Sigmoid colon (tissue), 7 donors: ENCODE results near the gene SRGAP2B. TPM values are rescaled to one million over a fixed set of nuclear protein-coding genes. Genes with fewer than 3 reads are reported as not detected.
"Not testable (repeated sequence)": the region's sequence is repeated elsewhere in the genome, so short reads cannot be mapped to it uniquely, and the experiment has no call there.

Experiments used
- DNase-seq: peaks from one replicate; pipeline ENCODE4 v3.0.0-alpha.2; 2019
- H3K27ac ChIP-seq, 4 donors: fragments of 200-600 bp; sonication (generic); one replicate each; pipeline ENCODE4 v1.5.1; 2016 to 2019; ENCODE audit warnings: mild to moderate bottlenecking in 1 of 4
- H3K27me3 ChIP-seq, 3 donors: fragments of 200-600 bp; sonication (generic); one replicate each; pipeline ENCODE4 v1.5.1; 2019; ENCODE audit warnings: mild to moderate bottlenecking in 1 of 3
- H3K36me3 ChIP-seq, 4 donors: fragments of 200-600 bp; sonication (generic); one replicate each; pipeline ENCODE4 v1.5.1; 2016 to 2019
- H3K4me1 ChIP-seq, 4 donors: fragments of 200-600 bp; sonication (generic); one replicate each; pipeline ENCODE4 v1.5.1; 2017 to 2019
- H3K4me3 ChIP-seq, 4 donors: fragments of 200-600 bp; sonication (generic); one replicate each; pipeline ENCODE4 v1.5.1; 2017 to 2019; ENCODE audit warnings: mild to moderate bottlenecking in 2 of 4, moderate library complexity in 1 of 4
- H3K9me3 ChIP-seq, 4 donors: fragments of 200-600 bp in 3 of 4; sonication (generic) in 3 of 4; one replicate each; pipeline versions ENCODE4 v1.5.1 to v1.6.1; 2013 to 2019
- WGBS, 2 donors: extraction: QIAGEN DNeasy Blood & Tissue Kit; methylation state at CpG; one replicate each; pipeline ENCODE4 v1.1.7; 2013; 5-methylcytosine and 5-hydroxymethylcytosine counted together
- intact Hi-C: fragments of 100-400 bp; cut with DNase I; formaldehyde crosslinking; loops from one replicate; pipeline ENCODE4 v1.15.1; 2023
- polyA plus RNA-seq, 3 donors: library from polyadenylated mRNA; stranded (reverse); fragments of 200-250 nt; gene quantifications; one replicate each; pipeline ENCODE4 v1.2.3, GENCODE V29; 2013
- total RNA-seq, 4 donors: library from RNA; depleted of rRNA; stranded (reverse); fragments of >200 nt; gene quantifications; one replicate each; pipeline ENCODE4 v1.1.0, GENCODE V29; 2016
- donor health status: healthy with polysubstance abuse.
- donor health status: Bipolar disorder and iron deficiency.
- donor health status: healthy.

Gene SRGAP2B
- total and polyA plus RNA-seq, 7 donors, result 1.2 to 13.8 (median 11.8) TPM

DNA sequence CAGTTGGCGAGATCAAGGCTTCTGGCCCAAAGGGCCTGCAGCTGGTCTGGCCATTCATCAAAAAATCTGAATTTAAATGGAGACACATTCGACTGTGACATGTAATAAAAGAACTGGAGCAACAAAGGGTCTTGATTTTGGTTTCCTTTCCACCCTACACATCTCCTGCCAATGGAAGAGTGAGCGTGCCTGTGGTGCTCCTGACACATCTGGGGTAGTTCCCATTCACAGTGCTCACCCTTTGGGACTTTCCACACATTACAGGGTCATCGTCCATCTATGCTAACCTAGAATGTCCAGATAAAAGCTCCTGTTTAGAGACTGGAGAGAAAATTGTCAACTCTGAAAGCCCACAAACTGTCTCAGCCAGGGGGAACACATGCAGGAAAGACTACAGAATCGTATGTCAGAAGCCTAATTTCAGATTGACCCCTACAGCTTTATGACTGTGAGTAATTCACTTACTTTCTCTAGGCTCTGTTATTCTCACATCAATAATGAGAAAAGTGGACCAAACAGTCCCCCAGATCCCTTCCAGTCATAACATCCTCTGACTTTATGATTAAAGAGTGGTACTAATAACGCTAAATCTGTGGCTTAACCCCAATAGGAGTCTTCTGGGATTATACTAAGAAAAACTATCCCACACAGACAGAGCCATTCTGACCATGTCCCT, 46.8 kb downstream of the SRGAP2B start:
- H3K36me3 ChIP-seq, intact Hi-C loops, H3K27me3 ChIP-seq, H3K4me1 ChIP-seq, H3K4me3 ChIP-seq, H3K27ac ChIP-seq, DNase-seq, H3K9me3 ChIP-seq: not testable (repeated sequence)
- no CpG with 5 or more reads among the region's 6 CpGs for whole genome bisulfite sequencing, 2 donors

DNA sequence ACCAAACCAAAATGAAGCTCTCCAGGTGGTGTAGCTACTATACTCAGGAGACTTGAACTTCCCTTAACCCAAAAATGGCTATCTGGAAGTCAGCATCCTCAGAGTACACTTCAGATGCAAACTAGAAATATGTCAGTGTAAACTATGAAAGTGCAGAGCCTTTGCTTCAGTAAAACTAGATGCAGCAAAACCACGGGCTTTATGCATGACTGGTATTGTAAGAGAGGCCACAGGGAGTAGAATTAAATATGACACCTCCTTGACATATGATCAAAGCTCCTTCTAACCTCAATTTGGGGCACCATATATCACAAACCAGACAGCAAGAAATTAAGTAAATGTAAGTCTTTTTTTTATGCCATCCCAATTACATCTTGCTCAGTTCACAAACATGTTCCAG, 47.6 kb downstream of the SRGAP2B start:
- H3K36me3 ChIP-seq, intact Hi-C loops, H3K27ac ChIP-seq, H3K27me3 ChIP-seq, DNase-seq, H3K4me3 ChIP-seq, H3K4me1 ChIP-seq, H3K9me3 ChIP-seq: not testable (repeated sequence)
- no CpG with 5 or more reads among the region's 1 CpG for WGBS, 2 donors

DNA sequence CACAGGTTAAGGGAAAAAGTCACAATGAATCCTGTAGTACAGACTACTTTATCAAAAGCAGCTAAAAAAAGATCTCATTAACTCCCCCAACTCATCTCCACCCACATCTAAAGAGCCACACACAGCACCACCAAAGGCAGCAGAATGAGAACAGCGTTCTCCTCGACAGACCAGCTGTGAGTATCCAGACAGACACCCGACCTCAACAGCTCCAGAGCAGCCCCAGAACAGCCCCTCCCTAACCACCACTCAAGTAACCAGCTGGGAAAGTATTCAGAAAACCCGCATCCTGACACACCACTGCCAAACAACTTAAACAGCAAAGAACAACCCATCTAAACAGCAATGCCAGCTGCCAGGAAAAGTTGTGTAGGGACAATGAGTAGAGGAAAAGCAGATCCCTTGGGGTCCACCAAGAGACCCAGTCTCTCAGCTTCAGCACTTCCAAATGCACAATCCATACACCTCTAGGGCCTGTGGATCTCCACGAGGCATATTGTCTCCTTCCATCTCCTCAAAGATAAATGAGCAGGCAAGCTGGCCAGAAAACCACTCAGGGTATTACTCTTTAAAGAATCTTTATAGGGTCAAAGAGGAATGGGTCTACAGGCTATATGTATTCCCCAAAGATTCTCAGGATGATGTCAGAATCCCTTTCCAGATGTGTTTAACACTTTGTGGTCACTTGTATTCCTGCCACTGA, 49.4 kb downstream of the SRGAP2B start:
- H3K4me1 ChIP-seq, intact Hi-C loops, DNase-seq, H3K9me3 ChIP-seq, H3K4me3 ChIP-seq, H3K36me3 ChIP-seq, H3K27ac ChIP-seq, H3K27me3 ChIP-seq: not testable (repeated sequence)
- WGBS, 2 donors, result no CpG with 5 or more reads among the region's 5 CpGs

DNA sequence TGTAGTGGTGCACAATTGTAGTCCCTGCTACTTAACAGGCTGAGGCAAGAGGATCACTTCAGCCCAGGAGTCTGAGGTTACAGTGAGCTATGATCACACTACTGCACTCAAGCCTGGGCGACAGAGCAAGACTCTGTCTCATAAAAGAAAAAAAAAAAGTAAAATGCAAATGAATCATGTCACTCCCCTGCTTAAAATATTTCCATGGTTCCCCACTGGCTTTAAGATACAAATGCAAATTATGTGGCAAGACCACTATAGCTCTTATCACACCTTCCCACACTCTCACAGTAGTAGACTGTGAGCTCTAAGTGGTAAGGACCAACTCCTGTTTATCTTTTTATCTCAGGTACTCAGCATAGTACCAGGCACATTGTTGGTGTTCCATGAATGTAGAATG, 53.6 kb downstream of the SRGAP2B start:
- intact Hi-C loops, H3K9me3 ChIP-seq, H3K4me3 ChIP-seq, DNase-seq, H3K36me3 ChIP-seq, H3K4me1 ChIP-seq, H3K27ac ChIP-seq, H3K27me3 ChIP-seq: not testable (repeated sequence)
- no CpG with 5 or more reads among the region's 1 CpG for WGBS, 2 donors

DNA sequence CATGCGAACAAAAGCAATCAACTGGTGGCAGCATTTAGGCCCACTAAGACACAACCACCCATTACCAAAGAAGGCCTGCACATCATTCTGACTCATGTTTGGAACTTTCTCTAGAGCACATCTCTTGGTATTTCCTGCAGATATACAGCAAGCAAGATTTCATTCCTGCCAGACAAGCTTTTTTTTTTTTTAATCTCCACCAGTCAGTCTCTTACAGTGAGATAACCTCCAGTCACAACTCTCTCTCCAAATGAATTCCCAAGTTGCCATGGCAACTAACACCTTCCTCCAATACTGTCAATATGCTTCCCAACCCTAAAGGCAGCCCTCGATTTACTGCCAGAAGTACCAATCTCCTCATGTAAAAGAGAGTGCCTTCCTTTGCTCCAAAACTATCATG, 59.1 kb downstream of the SRGAP2B start:
- H3K27ac ChIP-seq, H3K36me3 ChIP-seq, H3K9me3 ChIP-seq, DNase-seq, intact Hi-C loops, H3K4me1 ChIP-seq, H3K27me3 ChIP-seq, H3K4me3 ChIP-seq: not testable (repeated sequence)
- 53 to 84% methylated on average over 1 of the region's 2 CpGs for WGBS, 2 donors

DNA sequence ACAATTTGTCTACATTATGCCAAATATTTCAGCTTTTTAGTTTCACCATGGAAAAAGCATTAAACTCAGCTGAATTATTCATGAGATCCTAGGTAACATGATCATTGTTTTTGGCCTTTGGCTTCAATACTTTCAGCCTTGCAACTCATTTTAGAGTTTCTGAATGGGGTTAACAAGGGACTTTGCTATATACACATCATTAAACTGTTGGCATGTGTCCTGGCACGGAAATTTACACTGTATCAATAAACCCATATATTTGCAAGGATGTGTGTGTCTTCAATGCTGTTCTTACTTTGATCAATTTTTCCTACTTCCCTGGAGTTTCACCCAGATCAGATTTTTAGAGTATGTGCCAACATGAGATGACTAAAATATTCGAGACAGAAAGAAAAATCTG, 61.6 kb downstream of the SRGAP2B start:
- H3K27me3 ChIP-seq, intact Hi-C loops, H3K4me3 ChIP-seq, H3K4me1 ChIP-seq, DNase-seq, H3K27ac ChIP-seq, H3K36me3 ChIP-seq, H3K9me3 ChIP-seq: not testable (repeated sequence)
- WGBS, 2 donors, result no CpG with 5 or more reads among the region's 2 CpGs

DNA sequence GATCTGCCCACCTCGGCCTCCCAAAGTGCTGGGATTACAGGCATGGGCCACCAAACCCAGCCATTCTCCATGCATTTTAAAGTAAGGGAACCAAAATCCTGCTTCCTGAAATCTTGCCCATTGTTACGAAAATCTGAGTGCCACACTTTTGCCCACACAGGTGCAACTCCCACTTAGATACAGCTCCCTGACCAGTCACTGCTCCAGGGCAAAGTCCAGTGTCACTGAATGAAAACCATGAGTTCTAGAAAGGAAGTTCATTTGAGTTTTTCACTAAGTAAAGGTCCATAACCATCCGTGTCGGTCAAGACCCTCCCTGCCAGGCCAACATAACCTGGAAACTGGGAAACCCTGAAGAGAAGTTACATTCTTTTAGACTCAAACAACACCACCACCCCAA, 67.9 kb downstream of the SRGAP2B start:
- H3K27ac ChIP-seq, DNase-seq, H3K4me3 ChIP-seq, H3K4me1 ChIP-seq, H3K36me3 ChIP-seq, intact Hi-C loops, H3K27me3 ChIP-seq, H3K9me3 ChIP-seq: not testable (repeated sequence)
- WGBS, 2 donors, result no CpG with 5 or more reads among the region's 4 CpGs

DNA sequence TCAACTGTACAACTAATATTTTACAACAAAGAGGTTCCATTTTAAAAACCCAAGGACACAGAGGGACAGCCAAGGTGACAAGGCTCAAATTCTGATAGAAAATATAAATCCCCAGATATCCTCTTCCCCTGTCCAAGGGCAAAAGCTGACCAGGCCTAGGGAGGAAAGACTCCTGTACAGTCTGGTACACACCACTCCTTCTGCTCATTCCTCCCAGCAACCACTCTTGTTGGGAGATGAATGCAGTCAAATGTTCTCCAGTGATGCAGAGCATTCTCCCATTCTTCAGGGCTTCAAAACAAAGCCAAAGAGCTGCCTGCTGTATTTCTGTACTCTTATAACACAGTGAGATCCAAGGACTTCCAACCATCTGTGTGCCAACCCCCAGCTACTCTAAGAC, 69.8 kb downstream of the SRGAP2B start:
- DNase-seq, H3K4me3 ChIP-seq, H3K36me3 ChIP-seq, H3K9me3 ChIP-seq, H3K27me3 ChIP-seq, H3K4me1 ChIP-seq, intact Hi-C loops, H3K27ac ChIP-seq: not testable (repeated sequence)

DNA sequence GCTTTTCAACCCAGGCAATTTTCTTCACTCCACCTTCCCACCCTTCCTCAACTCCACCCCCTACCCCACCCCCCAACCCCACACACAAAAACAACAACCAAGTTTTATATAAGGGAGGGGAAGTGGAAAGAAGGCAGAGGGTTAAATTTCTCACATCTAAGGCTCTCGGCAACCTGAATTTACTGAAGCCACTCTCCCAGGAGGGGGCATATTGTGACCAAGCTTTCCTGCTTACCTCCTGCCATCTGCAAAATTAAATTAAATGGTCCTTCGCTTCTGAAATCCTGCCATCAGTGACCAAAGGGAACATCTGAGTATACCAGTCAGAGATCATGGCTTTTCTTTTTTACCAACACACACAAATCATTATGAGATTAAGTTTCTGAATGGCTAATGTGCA, 72.9 kb downstream of the SRGAP2B start:
- intact Hi-C loops, H3K27me3 ChIP-seq, H3K4me3 ChIP-seq, H3K4me1 ChIP-seq, H3K9me3 ChIP-seq, H3K36me3 ChIP-seq, DNase-seq, H3K27ac ChIP-seq: not testable (repeated sequence)
- 92 to 100% methylated on average over 1 of the region's 2 CpGs for WGBS, 2 donors

DNA sequence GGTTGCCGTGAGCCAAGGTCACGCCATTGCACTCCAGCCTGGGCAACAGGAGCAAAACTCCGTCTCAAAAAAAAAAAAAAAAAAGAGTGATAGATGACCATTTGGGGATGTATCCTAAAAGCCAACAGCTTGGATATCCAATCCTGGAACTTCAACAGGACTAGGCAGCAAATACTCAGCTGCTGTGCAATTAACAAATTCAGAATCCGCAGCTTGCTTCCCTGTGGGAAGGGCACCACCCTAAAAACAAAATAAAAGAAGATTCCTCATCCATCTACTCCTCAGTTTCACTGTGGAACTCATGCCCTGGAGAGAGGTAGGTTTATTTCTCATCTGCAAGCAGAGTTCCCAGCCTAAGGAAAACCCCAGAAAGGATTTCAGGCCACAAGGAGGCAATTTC, 73.4 kb downstream of the SRGAP2B start:
- intact Hi-C loops, DNase-seq, H3K27ac ChIP-seq, H3K4me3 ChIP-seq, H3K27me3 ChIP-seq, H3K4me1 ChIP-seq, H3K36me3 ChIP-seq, H3K9me3 ChIP-seq: not testable (repeated sequence)
- WGBS, 2 donors, result 83 to 92% methylated on average over 3 of the region's 4 CpGs

DNA sequence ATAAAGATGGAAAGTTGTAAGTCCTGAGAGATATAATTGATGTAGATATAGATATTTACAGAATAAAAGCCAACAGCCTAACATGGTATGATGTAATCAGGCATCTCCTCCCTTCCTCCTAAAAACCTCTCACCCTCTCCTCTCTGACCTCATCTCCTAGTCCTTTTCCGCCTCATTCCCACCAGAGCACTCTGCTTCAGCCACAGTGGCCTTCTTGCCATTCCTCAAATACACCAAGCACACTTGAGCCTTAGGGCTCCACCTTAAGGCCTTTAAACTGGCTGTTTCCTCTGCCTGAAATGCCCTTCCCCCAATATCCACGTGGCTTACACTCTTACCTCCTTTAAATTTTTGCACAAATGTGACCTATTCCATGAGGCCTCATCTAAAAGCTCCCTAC, 75.4 kb downstream of the SRGAP2B start:
- WGBS, 2 donors, result 22 to 68% methylated on average over 2 of the region's 2 CpGs
- H3K9me3 ChIP-seq, H3K4me1 ChIP-seq, intact Hi-C loops, H3K4me3 ChIP-seq, H3K27ac ChIP-seq, H3K36me3 ChIP-seq, DNase-seq, H3K27me3 ChIP-seq: not testable (repeated sequence)

DNA sequence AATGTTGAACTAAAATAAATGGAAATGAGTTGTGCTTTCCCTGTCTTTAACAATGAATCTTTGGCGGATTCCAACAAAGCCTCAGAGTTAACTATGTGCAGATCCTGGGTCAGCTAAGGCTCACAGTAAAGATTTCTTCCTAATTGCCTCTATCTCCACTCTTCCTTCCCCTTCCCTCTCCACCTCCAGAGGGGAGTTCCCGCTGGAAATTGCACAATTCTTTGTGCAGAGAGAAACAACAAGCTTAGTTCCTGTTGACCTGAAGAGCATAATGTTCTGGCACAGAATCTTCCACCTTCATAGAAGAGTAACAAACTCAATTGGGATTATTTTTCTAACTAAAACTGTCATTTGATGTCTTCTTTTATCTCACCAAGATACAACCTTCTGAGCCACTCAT, 77.4 kb downstream of the SRGAP2B start:
- WGBS, 2 donors, result 61 to 63% methylated on average over 2 of the region's 2 CpGs
- intact Hi-C loops, H3K4me3 ChIP-seq, H3K27ac ChIP-seq, H3K9me3 ChIP-seq, DNase-seq, H3K27me3 ChIP-seq, H3K36me3 ChIP-seq, H3K4me1 ChIP-seq: not testable (repeated sequence)

DNA sequence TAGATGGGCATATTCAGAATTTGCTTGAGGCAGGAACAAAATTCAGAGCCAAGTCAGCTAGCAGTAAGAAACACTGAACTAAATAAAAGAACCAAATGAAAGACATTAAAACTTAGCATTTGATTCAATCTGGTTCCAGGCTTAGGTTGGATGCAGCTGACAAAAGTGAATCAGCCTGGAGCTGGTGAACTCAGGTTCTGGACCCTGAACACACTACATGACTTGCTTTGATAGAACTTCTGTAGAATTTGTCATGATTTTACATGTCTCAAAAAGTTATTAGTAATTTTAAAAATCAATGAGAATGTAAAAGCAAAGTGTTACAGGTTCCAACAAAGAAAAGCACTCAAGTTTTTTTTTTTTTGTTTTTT, 78.7 kb downstream of the SRGAP2B start:
- H3K4me3 ChIP-seq, intact Hi-C loops: not testable (repeated sequence)

More for the DNA sequence above, 78.7 kb downstream of the SRGAP2B start:
- not testable (repeated sequence) for H3K27ac ChIP-seq, H3K9me3 ChIP-seq, H3K36me3 ChIP-seq, DNase-seq, H3K27me3 ChIP-seq, H3K4me1 ChIP-seq
